Eye (tissue), 1 donor: ENCODE results near the gene TFAP2E.
A peak's percentile ranks its signal among the peaks of the same experiment; 100 is the strongest.

Experiments
- DNase-seq: peaks from one replicate; pipeline ENCODE4 v3.0.0-alpha.2; 2015

Gene TFAP2E

DNA sequence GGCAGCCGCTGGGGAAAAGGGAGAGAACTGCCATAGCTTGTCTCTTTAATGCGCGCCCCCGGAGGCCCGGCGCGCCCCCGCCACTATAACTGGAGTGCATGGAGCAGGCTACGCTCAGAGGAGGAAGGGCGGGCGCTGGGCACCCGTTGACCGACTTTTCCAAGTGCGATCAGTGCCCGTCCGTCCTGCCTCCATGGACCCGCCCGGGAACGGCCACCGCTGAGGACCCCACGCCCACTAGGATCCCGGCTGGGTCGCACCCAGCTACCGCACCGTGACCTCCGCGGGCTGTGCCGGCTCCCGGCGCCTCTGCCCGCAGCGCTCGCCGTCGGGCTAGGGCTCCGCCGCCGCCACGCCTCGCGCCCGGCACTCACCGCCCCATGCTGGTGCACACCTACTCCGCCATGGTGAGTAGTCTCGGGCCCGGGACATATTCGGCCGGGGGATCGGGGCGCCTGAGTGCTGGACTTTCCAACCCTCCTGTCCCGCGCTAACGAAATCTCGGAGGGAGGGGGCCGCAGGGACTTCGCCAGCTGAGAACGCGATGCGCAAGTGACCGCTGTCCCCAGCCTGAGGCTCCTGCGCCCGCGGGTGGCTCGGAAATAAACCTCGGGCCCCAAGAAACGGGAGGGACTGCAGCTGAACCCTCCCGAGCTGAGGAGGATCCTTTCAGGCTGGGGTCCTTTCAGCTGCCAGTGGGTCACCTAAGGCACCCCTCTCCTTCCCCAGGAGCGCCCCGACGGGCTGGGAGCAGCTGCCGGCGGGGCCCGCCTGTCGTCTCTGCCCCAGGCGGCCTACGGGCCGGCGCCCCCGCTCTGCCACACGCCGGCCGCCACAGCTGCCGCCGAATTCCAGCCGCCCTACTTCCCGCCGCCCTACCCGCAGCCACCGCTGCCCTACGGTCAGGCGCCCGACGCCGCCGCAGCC lies at the start of gene TFAP2E:
TFAP2E (plus strand) TSS at position 117 of the 927 bp plus-strand sequence; CDS start at position 381, 264 bp downstream.
- peak; percentile 77 for DNase-seq

DNA sequence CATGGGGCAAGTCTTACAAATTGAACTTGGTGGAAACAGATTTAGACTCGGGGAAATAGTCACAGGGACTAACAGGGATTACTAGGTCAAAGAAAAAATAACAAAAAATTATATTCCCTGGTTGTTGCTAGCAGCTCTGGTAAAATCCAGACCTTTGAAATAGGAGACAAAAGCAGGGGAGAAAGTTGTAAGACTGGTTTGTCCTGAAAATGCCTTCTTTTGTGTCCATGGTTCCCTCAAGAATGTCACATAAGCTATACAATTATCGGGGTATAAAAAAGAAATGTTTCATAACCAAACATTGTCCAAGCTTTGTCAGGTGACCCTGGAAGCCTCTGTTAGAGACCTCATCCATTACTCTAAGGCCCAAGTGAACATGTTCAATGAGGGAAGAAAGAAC lies 49.0 kb upstream of the TFAP2E start:
- no peak for DNase-seq

DNA sequence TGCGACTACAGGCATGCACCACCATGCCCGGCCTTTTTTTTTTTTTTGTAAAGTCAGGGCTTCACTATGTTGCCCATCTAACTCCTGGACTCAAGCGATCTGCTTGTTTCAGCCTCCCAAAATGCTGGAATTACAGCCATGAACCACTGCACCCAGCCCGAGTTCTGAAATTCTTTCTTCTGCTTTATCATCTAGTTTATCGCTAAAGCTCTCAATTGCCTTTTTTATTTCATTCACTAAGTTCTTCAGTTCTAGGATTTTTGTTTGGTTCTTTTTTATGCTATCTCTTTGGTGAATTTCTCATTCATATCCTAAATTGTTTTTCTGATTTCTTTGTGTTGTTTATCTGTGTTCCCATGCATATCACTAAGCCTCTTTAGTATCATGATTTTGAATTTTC lies 42.9 kb upstream of the TFAP2E start:
- no peak for DNase-seq

DNA sequence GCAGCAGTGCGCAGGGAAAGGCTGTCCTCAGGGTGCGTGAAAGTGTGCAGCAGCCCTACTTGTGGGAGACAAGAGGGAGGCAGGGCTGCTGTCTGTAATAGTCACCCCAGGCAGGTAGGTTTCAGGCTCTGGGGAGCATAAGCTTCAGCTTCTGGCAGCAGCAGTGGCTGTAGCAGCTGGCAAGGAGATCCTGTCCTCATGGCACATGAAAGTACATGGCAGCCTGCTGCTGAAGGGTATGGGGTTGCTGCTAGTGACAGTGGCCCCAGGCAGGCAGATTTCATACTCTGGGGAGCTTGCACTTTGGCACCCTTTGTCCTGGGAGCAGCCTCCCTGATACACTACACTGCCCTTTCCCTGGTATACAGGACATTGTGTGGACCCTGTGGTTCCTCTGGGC lies 42.2 kb upstream of the TFAP2E start:
- no peak for DNase-seq

DNA sequence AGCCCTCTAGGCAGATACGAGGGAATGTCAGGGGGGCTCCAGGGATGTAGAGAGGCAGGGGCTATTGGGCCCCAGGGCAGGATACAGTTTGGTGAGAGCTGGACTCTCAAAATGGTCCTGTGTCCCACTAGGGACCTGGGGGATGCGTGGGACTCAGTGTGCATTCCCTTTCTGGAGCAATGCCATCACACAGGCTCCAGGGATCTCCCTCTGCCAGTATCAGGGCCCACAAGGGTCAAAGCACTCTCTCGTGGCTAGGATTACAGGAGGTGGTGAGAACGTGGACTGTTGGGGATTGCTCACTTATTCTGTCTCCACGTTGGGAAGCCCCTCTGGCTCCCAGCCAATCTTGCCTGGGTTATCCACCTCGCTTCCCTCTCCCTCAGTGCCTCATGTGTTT lies 41.7 kb upstream of the TFAP2E start:
- no peak for DNase-seq

DNA sequence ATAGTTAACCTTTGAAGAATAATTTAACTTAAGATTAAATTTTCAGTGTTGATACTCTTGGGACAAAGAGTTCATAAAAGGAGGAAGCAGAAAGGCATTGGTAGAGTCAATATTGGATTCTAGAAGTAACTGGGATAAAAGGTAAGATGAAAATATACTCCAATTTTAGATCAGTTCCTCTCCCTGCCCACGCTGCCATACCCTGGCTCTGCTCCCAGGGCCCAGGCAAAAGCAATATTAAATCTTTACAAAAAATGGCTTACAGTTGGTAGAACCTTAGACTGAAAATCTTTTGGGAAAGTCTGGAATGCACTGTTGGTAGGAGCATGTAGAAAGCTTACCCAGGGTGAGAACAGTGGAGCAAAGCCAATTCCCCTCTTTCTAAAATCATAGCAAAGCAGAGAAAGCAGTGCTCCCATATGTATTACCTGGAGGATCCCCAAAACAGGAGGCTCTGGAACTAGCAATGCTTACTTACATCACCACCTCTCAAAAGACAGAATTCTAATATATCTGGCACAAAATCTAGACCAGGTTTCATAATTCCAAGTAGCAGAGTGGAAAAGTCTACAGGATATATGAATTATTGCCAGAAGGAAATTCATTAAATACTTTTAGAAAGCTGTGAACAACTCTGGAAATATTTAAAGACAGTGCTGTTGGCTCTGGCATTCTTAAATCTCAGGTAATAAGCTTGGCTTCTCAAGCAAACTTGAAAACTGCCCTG lies 40.5 kb upstream of the TFAP2E start:
- no peak for DNase-seq

DNA sequence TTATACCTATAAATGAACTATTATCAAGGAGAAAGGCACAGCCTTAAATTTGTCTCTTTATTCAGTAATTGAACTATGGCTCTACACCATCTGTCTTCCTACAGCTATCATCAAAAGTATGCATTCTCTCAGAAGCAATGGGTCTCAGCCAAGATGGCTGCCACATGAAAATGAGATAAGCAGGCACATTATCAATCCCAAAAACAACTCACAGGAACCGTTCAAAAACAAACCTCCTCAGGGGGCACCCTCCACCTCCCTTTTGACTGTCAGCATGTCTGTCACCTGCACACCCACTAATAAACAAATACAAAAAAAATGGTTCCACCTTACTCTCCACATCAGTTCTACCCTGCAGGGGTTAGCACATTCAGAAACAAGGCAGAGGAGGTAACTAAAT lies 39.5 kb upstream of the TFAP2E start:
- no peak for DNase-seq

DNA sequence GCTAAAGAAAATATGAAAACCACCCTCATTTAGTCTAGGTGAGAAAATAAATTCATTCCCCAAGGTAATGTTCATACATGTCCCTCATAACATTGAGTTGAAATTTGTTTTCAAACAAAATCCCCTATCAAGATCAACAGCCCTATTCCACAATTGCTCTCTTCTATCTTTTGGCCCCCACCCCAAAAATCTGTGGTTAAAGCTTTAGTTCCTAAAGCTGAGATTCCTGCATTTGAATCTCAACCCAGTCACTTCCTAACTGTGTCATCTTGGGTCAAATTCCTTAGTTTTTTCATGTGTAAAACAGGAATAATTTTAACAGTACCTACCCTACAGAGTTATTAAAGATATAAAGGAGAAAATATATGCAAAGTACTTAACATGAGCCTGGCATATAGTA lies 37.9 kb upstream of the TFAP2E start:
- DNase-seq, result no peak

DNA sequence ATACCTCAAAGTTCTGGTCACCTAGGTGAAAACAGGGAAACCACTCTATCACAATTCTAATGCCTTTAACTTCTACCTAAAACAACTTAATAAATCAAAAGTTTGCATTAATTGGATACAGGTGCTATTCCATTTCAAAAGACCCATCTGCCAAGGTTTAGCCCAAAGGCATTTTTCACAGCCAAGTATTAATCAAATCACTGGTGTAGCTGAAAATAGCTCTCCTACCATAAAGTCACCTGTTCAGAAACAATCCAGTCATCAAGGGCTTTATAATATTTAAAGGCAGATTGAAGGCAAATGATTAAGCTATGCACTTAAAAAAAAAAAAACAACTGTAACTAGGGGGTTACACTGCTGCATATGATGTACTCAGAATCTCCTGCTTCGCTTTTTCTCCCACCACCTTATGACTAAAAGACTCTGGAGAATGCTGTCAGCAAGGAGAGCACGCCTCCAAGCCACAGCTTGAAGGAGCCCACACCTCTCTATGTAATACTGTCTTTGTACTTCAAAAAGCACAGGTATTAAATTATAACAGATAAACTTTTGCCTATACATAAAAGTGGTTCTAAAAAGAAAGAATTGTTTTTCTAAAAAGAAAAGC lies 36.5 kb upstream of the TFAP2E start:
- no peak for DNase-seq

DNA sequence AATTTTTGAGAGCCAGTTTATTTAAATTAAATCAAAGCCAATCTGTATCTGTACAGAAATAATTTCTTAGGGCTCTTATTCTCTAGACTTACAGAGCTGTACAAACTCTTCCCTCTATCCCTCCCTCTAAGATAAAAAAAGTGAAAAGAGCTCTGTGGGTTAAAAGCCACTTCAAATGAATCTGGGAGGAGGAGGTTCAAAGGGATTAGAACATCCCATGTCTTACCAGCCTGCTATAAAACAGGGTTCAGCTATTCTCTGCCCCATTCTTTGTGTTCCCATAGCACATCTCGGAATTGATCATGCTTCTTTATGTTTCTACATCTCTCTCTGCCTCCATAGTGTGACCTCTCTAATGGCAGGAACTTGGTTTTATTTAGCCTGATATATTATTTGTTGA lies 35.3 kb upstream of the TFAP2E start:
- no peak for DNase-seq

DNA sequence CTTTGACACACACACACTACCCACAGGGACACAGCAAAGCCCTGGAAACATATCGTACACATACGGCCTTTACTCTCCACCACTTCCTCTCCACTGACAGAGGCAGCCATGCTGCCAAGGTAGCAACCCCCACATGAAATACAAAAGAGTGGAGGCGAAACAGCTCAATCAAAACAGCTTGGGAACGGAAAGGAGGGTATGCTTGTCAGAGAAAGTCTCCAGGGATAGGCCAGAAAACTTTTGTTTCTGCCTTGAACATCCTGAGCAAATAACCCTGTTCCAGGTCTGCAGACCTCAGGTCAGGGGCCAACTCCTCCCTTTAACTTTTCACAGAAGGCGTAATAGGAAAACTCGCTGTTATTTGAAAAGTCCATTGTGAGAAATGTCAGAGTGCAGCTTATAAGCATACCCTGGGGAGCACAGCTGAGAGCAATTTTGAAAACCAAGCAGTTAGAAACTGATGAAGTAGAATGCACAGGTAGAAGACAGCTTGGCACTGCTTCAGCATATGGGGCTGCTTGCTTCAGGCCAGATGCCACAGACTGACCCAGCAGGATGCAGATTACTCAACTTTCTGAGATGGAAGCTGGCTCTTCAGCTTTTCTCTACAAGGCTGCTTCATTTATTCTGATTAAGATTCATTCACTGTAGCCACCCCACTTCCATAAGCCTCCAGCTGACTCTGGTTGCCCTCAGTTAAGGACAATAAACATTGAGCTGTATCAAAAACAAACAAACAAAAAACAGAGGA lies 33.9 kb upstream of the TFAP2E start:
- peak; percentile 17 for DNase-seq

DNA sequence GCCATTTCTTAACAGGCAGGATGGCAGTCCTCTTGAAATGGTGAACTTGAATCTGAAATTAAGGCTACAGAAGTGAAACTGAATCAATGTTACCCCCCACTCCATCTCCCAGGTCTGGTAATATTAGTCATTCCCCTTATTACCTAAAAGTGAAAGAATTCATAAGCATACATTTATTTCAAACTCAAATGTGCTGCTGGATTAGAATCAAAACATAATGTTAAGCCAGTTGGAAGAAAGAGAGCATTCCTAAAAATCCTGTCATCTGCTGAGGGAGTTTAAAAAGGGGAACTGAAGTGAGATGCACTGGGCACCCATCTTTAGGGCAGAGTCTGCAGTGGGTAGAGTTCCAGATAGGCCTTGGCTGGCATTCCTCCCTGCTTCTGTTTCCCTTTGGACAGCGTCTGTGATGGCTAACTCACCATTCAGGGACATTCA lies 33.3 kb upstream of the TFAP2E start:
- peak; percentile 12 for DNase-seq

DNA sequence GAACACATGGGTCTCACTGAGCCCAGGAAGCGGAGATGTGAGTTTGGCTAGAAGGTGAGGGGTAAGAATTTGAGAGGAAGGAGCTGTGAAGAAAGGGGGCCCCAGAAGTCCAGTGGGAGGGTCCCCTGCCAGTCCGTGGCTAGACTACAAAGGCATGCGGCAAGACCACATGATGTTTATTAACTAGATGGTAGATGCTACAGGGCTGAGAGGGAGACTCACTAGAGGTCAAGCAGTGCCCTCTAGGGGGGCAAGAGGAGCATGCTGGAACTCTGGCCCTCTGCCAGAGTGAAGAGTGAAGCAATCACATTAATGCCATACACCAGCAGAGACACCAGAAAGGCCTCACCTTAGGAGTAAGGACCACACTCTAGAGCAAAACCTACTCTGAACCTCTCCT lies 28.1 kb upstream of the TFAP2E start:
- DNase-seq, result peak; percentile 61

DNA sequence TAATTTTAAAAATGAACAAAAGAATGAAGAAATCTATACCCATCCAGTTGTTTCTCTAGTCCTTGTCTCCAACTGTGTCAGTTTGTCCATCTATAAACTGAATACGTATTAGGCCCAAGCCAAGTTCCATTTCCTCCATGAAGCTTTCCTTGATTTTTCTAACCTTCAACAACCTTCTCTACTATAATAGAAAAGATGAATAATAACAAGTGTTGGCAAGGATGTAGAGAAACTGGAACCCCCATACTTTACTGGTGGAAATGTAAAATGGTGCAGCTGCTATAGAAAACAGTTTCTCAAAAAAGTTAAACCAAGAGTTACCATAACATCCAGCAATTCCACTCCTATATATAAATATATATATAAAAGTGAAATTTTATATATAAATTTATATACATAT lies 26.5 kb upstream of the TFAP2E start:
- no peak for DNase-seq

DNA sequence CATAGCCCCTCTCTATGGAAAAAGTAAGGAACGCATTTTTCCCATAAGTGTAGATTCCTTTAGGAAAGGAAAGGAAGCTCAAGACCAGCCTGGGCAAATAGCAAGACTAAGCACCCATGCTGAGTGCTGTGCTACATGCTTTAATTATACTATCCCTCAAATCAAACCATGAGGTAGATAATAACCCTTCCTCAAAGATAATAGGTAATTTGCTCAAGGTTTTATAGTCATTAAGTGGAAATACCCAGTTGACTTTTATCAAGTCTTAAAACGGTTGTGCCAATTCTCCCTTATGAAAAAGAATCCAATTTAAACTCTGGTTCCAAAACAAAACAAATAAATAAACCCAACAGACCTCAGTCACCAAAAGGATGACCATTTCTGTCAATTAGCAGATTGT lies 19.3 kb upstream of the TFAP2E start:
- no peak for DNase-seq

DNA sequence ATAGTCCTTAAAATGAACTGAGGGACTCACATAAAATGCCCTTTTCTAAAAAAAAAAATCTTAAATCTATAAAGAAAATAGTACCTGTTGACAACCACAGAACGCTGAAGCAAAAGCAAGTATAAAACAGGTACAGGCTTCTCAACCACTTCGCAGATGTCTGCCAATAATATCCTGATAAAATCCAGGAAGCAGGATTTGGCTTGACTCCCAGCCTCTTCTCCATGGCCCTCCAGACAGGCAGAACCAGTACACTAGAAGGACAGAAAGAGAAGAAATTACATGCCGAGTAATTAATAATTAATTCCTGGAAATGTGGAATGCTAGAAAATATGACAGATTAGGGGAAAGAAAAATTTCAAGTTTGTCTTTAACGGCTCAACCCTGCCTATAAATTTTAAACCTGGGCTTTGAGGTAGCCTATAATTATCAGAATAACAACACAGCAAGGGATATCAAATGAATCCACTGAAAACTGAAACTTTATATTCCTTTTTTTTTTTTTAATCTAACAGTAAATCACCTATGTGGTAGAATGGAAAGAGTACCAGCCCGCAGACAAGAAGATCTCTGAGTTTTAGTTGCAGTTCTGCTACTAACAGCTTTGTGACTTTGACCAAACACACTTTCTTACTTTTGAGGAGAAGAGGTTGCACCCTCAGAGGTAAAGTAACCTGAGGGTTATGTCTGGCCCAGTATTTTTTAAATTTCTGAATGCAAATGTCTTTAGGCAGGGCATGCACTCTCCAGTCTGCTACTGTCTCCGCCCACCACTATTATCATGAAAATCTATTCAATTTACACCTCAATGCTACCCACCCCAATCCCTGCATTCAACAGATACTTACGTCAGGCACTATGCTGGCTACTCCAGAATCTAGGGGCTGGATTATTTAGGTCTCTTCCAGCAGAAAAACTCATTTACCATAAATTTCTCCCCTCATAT lies 18.6 kb upstream of the TFAP2E start:
- no peak for DNase-seq

DNA sequence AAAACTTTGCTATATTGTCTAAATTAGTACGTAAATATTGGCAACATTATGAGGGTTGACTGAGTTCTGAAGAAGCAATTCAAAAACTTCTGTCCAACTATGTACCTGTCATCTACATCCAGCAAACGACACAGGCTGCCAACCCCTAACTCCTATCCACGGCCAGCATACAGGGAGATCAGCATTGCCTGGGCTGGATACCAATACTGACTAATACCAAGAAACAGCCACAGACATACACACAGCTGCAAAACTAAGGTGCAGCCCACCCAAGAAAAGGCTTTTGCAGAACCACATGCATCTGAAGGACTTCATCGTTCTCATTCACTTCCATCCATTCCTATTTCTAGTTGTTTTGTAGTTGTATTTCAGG lies 17.9 kb upstream of the TFAP2E start:
- DNase-seq, result no peak

DNA sequence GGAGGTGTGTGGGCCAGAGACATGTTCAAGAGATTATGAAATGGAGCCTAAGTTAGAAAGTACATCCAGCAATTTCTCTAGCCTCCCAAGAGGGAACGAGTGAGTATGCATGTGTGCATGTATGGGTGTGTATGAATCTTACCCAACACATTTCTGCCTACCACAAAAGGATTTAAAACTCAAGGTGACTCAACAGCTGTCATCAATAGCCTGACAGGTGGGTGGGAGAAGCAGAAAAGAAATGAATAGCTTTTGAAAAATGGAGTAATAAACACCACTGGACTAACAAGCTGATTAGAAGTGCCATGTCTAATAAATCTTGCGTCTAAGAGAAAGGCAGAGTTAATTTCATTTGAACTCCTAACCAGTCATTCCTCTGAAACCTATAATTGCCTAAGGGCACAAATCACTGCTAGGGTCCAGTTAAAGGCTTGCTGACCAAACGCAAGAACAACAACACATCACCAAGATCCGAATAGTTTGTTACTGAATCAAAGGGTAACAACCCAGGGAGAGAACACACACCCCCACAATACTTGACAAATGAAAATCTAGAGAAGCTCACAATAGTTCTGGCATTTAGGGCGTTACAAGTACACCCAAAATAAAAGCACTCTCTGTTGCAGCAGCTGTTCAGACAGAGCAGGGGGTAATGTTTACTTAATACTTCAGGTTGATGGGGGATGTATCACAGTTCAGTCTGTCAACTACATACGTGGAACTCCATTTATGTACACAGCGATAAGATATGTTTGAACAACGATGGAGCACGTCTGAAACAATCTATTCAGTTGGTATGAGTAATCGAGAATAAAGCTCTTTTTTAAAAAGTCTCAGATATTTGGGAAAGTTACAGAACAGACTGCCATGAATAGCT lies 17.3 kb upstream of the TFAP2E start:
- no peak for DNase-seq

DNA sequence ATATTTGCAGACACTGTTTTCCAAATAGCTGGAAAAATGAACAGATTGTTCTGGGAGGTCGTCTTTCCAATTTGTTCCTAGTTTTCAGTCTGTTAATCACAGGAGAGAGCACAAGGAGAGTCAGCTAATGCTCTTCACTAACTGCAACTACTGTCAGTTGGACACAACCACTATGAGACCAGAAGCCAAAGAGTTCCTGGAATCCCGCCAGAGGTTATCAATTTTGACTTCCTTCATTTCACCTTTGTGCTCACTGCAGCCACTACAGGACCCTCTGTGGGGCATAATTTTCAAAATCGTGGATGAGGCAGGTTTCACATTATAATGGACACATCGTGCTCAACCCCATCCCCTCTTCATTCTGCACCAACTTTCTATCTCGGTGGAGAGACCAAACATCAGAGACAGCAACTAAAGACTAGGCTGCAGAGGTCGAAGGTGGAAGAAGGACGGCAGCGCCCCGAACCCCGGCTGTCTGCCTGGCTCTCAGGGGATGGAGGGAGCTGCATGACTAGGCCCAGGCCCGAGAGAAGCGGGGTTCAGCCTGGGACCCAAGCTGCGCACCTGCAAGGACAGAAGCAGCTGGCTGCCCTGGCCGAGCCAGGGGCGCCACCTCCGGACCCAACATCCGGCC lies 16.5 kb upstream of the TFAP2E start:
- no peak for DNase-seq

DNA sequence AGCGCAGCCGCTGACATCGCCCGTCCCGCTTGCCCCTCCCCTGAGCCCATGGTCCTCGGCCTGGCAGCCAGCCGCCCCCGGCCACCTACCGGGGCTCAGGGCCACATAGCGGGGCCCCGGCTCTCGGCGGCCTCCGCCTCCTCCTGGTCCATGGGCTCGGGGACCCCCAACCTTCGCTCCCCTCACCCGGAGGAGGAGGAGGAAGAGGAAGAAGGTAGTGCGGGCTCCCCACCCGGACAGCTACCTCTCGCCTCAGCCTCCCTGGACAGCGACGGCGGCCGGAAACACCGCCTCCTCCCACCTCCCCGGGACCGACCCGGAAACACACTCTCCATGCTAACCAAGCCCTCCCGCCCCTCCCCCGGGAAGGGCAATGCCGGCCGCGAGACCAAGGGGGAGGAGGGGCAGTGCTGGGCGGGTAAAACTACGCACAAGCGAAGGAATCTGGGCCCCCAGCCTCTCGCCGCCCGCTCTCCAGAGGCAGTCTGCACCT lies 15.9 kb upstream of the TFAP2E start, which contains the start of gene KIAA0319L:
KIAA0319L (minus strand) TSS at position 286 of the 493 bp plus-strand sequence. CDS start 2,912 bp downstream, outside the sequence.
- DNase-seq, result no peak
